Dermis blood vessel endothelial cell (primary cell): ENCODE measurements around the gene ROR1. TPM values are rescaled to one million over a fixed set of nuclear protein-coding genes. Genes with fewer than 3 reads are reported as not detected.
"Not testable (repeated sequence)": the region's sequence is repeated elsewhere in the genome, so short reads cannot be mapped to it uniquely, and the experiment has no call there.

Source experiments
- DNase-seq: peaks from one replicate; pipeline ENCODE4 v3.0.0; 2010
- total RNA-seq: library from RNA; depleted of rRNA; stranded (reverse); fragments of >200 nt; gene quantifications from 2 replicates; pipeline ENCODE4 v1.2.3, GENCODE V29; 2014

Gene ROR1
- total RNA-seq, 1 donor from 2014 or later, result 0.17 TPM

- peak; percentile 58 for DNase-seq
These were observed 298.4 kb downstream of the ROR1 start for GRCh38 chr1:64072089-64072793.

GRCh38 chr1:64073705-64074104, 299.9 kb downstream of the ROR1 start:
- DNase-seq, result no peak

DNA sequence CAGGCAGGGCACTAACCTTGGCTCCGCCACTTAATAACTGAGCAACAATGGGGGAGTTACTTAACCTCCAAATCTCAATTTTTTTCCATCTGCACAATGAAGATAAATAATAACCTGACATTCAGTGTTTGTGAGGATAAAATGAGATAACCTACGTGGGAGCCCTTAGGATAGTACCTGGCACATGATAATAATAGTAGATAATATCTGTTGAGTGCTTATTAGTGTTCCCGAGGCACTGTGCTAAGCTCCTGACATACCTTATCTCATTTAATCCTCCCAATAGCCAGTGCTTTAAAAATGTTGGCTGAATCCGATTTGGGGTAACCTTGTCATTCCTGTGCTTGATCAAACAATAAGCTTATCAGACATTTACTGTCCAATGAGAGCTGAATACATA, 300.9 kb downstream of the ROR1 start:
- DNase-seq, result no peak

GRCh38 chr1:64077281-64077940, 303.6 kb downstream of the ROR1 start:
- no peak for DNase-seq

DNA sequence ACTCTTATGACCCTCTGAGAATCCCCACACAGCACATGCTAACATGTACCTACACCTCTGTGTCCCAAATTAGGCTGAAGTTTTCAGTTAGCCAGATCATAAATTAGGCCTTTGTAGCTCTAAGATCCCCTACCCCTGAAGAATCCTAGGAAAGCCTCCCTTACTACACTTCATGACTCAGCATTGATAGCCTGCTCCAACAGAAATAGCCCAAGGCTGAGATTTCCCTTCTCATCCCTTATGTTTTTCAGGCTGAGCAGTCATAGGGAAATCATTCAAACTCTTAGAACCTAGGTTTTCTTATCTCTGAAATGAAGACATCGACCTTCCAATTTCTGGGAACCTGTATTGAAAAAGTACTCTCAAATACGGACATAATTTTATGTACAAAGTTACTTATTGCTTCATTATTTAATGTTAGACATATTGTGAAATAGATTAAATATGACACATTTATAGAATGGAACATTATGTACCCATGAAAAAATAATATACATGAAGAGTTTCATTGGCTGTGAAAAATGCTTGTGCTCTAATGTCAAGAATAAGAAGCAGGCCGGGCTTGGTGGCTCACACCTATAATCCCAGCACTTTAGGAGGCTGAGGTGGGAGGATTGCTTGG, 307.2 kb downstream of the ROR1 start:
- DNase-seq, result no peak

- no peak for DNase-seq
These were observed 308.6 kb downstream of the ROR1 start for GRCh38 chr1:64082459-64082858.

GRCh38 chr1:64084451-64084850, 310.6 kb downstream of the ROR1 start:
- DNase-seq, result no peak

GRCh38 chr1:64087768-64088167, 314.0 kb downstream of the ROR1 start:
- DNase-seq, result no peak

GRCh38 chr1:64090436-64090835, 316.6 kb downstream of the ROR1 start:
- DNase-seq, result peak; percentile 73

GRCh38 chr1:64092851-64093371, 319.1 kb downstream of the ROR1 start:
- no peak for DNase-seq

DNA sequence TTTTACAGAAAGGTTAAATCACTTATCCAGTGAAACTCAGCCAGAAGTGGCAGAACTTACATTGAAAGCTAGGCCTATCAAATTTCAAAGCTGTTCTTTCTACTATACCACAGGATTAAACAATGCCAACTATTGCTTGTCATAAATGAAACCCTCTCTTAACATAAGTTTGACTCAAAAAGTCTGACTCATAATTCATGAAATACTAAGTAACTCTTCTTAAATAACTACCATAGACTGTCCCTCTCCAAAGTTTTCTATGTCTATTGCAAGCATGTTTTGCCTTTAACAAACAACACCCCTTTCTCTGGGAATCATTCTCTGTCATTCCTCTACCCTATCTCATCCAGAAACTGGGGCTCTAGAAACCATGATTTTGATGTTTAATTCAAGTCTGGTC, 320.1 kb downstream of the ROR1 start:
- DNase-seq, result no peak

GRCh38 chr1:64095832-64096231, 322.0 kb downstream of the ROR1 start:
- no peak for DNase-seq

DNA sequence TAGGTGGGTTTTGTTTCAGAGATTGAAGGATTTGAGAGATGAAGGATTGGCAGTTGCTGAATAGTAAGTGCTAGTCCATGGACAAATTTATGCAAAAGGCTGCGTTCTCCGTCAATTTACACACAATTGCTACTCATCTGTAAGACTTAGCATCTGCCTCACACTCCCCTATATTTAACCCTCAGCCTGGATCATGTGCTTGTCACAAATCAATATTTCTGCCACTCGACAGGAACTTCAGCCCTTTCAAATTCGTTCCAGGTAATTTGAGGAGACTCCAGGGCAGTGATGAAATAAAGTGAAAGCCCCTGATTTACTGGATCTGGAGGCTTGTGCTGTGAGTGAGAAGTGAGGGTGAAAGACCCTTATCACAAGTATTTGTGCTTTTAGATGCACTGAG, 324.0 kb downstream of the ROR1 start:
- no peak for DNase-seq

- no peak for DNase-seq
These were observed 324.6 kb downstream of the ROR1 start for GRCh38 chr1:64098436-64098835.

DNA sequence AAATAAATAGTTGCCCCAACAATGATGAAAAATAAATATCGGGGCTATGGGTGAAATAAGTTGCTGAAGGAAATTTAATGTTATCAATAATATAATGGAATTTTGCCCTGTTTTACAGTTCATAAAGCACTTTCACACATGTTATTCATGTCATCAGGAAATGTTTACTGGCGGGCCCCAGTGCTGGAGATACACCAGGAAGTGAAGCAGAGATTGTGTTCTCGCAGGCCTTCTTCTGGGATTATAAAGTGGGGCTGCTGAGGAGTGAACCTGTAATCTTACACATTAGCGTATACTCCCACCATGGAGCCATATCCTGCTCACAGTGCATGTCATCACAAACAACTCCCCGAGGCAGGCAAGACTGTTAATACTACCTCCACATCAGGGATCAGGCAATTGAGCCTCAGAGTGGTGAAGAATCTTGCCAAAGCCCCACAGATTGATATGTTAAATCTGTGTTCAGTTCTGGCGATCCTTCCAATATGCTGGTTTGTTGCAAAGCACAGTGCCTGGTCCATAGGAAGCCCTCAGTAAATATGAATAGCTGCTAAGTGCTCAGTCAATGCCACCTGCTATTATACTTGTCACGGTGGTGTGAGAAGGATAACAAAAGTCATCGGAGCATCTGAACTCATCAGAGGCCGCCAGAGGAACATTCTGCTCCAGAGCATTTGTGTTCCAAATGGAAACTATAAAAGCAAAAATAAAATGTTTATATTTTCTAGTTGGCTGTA, 325.2 kb downstream of the ROR1 start:
- peak; percentile 25 for DNase-seq

- DNase-seq, result no peak
These were observed 327.0 kb downstream of the ROR1 start for GRCh38 chr1:64100791-64101190.

GRCh38 chr1:64104585-64104984, 330.8 kb downstream of the ROR1 start:
- DNase-seq, result not testable (repeated sequence)

GRCh38 chr1:64107118-64107519, 333.3 kb downstream of the ROR1 start:
- DNase-seq, result no peak

GRCh38 chr1:64107632-64108031, 333.8 kb downstream of the ROR1 start:
- DNase-seq, result no peak

DNA sequence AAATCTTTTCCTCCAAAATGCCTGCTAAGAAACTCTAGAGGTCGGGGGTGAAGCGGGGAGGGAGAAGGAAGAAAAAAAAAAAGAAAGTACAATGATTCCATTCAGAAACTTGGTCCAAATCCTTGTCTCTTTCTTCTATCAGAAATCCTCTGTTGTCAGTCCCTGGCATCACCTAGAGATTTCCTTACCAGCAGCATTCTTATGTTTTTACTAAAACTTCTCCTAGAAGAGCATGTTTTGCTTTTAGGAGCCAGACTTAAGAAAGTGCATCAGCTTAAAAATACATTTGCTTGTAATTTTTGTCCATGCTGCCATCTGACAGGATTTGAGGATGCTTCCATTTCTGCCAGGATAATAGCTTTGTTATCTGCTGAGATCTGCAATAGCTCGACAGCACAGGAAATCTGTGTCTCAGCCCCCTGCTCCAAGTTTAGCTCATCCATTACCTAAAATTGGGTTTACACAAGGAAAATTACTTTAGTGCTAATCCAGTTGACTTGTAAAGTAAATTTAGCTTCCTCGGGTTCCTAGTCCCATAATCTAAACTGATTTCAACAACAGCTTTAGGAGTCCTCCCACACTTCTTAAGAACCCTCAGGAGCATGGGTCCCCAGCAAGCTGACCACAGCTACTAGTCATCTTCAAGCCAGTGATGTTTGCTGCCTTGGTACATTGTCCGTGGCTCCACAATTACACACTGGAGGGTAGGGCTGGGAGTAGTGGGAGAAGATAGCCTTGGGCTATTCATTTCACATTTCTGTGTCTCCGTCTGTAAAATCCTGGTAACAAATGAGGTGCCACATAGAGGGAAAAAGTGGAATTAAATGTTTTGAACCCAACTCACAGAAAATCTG, 337.3 kb downstream of the ROR1 start:
- DNase-seq, result no peak

GRCh38 chr1:64111787-64112186, 338.0 kb downstream of the ROR1 start:
- DNase-seq, result no peak

- no peak for DNase-seq
These were observed 338.5 kb downstream of the ROR1 start for GRCh38 chr1:64112281-64112680.
